HCT116 (cell line): ENCODE results near the gene SAMD1.

Source experiments
- FOSL1 ChIP-seq: IDR thresholded peaks from 2 replicates; pipeline ENCODE4 v1.6.1; 2012; ENCODE audit warnings: low read depth
- POLR2A ChIP-seq: IDR thresholded peaks from 2 replicates; pipeline ENCODE4 v1.7.0; 2011; ENCODE audit warnings: borderline replicate concordance; ENCODE audit not compliant: insufficient read depth, insufficient read length; ENCODE audit errors: extremely low read depth
- POLR2AphosphoS5 ChIP-seq: IDR thresholded peaks from 2 replicates; pipeline ENCODE4 v1.6.1; 2011; ENCODE audit warnings: mild to moderate bottlenecking, low read depth, low read length, moderate library complexity
- SRF ChIP-seq: IDR thresholded peaks from 2 replicates; pipeline ENCODE4 v1.6.1; 2012; ENCODE audit warnings: low read depth
- TCF7L2 ChIP-seq: IDR thresholded peaks from 2 replicates; pipeline ENCODE4 v1.7.0; 2011; ENCODE audit warnings: borderline replicate concordance, inconsistent platforms; ENCODE audit not compliant: insufficient read depth, insufficient read length; ENCODE audit errors: extremely low read depth
- YY1 ChIP-seq: IDR thresholded peaks from 2 replicates; pipeline ENCODE4 v1.6.1; 2011; ENCODE audit warnings: low read length, low read depth, moderate library complexity, mild to moderate bottlenecking; ENCODE audit not compliant: insufficient replicate concordance; ENCODE audit errors: extremely low read depth
- TF ChIP-seq, protein P1 (sequence below), 3 experiments: fragments of 200-600 bp in 1 of 3; sonication (generic) in 1 of 3; IDR thresholded peaks in 2 of 3; conservative IDR thresholded peaks in 1 of 3; 2 replicates each; pipeline ENCODE4 v1.5.1; 2012 to 2017; ENCODE audit warnings: low read depth in 2 of 3, low read length in 2 of 3, antibody characterized with exemption in 1 of 3, borderline replicate concordance in 1 of 3, control low read depth in 1 of 3, mild to moderate bottlenecking in 1 of 3, mixed read lengths in 1 of 3, mixed run types in 1 of 3, moderate library complexity in 1 of 3; ENCODE audit not compliant: insufficient read depth in 1 of 3

DNA sequence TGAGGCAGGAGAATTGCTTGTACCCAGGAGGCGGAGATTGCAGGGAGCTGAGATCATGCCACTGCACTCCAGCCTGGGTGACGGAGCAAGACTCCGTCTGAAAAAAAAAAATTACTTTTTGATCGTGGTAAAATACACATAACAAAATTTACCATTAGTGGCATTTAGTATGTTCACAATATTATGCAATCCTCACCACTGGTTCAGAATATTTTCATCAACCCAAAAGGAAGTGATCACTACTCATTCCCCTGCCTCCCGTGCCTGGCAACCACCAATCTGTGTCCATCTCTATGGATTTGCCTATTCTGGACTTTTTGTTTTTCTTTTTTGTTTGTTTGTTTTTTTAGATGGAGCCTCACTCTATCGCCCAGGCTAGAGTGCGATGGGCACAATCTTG lies 27.4 kb downstream of the SAMD1 start:
- TF ChIP-seq SRF (no peak), POLR2A (no peak), YY1 (no peak), FOSL1 (no peak), POLR2AphosphoS5 (no peak), TCF7L2 (no peak)
- TF ChIP-seq, protein P1, sequence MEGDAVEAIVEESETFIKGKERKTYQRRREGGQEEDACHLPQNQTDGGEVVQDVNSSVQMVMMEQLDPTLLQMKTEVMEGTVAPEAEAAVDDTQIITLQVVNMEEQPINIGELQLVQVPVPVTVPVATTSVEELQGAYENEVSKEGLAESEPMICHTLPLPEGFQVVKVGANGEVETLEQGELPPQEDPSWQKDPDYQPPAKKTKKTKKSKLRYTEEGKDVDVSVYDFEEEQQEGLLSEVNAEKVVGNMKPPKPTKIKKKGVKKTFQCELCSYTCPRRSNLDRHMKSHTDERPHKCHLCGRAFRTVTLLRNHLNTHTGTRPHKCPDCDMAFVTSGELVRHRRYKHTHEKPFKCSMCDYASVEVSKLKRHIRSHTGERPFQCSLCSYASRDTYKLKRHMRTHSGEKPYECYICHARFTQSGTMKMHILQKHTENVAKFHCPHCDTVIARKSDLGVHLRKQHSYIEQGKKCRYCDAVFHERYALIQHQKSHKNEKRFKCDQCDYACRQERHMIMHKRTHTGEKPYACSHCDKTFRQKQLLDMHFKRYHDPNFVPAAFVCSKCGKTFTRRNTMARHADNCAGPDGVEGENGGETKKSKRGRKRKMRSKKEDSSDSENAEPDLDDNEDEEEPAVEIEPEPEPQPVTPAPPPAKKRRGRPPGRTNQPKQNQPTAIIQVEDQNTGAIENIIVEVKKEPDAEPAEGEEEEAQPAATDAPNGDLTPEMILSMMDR (IDR thresholded peaks at IDR 0.05 in 2 of 3, conservative IDR thresholded peaks at IDR 0.05 in 1 of 3; ENCODE audit: borderline replicate concordance in 1 of 3, insufficient read depth in 1 of 3, low read depth in 2 of 3, low read length in 2 of 3): no peak
